ENCODE measurements around the gene TMEM263. TPM values are rescaled to one million over a fixed set of nuclear protein-coding genes. Genes with fewer than 3 reads are reported as not detected.

The TMEM263 gene
- total and polyA plus RNA-seq, 2 of the 13 experiments (the other 11 are each of a cell fraction or from before 2014, with no cell fraction given), result 25.9 to 58.6 TPM

DNA sequence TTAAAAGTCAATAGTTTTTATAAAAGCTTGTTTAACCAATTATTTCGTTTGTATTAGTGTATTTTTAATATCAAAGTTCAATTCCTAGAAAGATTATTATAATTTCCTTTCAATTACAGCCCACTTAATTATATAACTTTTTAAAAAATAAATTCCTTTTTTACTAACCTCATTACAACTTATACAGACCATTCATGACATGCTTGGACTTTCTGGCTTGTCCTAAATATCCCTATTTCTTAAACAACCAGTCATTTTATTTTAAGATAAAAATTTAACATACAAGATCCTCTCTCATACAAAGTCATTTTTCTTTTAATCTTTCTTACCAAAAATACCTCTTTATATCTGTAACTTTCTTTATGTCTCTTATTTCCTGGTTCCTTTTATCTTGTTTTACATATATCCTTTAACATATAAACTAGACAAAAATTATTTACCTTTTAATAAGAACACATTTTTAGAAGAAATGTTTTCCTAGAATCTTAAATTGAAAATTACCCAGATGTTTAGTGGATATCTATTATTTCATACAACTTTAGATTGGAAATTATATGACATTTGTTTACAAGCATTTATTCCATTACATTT, 10.4 kb upstream of the TMEM263 start:
- in situ Hi-C loops (cut with HindIII; ENCODE audit: extremely low pct_ligation_motif_present, low pct_unique_long_range_greater_than_20kb), result no loop called here
- H4K20me1 ChIP-seq (ENCODE audit: insufficient read depth, low read length), result no peaks in the 10 kb centered on the region
- TF ChIP-seq, protein P1, sequence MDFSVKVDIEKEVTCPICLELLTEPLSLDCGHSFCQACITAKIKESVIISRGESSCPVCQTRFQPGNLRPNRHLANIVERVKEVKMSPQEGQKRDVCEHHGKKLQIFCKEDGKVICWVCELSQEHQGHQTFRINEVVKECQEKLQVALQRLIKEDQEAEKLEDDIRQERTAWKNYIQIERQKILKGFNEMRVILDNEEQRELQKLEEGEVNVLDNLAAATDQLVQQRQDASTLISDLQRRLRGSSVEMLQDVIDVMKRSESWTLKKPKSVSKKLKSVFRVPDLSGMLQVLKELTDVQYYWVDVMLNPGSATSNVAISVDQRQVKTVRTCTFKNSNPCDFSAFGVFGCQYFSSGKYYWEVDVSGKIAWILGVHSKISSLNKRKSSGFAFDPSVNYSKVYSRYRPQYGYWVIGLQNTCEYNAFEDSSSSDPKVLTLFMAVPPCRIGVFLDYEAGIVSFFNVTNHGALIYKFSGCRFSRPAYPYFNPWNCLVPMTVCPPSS (IDR thresholded peaks at IDR 0.05), result no peak
- TF ChIP-seq ZEB1 (IDR thresholded peaks at IDR 0.05; ENCODE audit: insufficient replicate concordance, low read depth) (no peak), KLF16 (CRISPR knock-in tag; IDR thresholded peaks at IDR 0.05) (no peak)
- no peak overlapping the region for H3K4me3 ChIP-seq (replicated peaks in 1 of 3; ENCODE audit: insufficient read depth in 1 of 3, low read depth in 2 of 3, low read length in 3 of 3)
- no peak overlapping the region for H3K4me2 ChIP-seq (ENCODE audit: low read depth, low read length)
- DNase-seq (ENCODE audit: low spot score) (no peak), ATAC-seq (no peak), FAIRE-seq (no peak)
- peaks cover 19% of the 10 kb centered on the region for H3K9me3 ChIP-seq (ENCODE audit: low read length)
- CTCF ChIA-PET (ENCODE audit: low intra/inter-chr PET ratio, low total read pairs), result no interaction called here
- WGBS (ENCODE audit: low lambda C conversion rate), result 4% methylated on average over 1 of the region's 1 CpG
- intact Hi-C loops (cut with micrococcal nuclease; ENCODE audit: unreplicated experiment), result no loop called here
- BruUV-seq (replicated peaks), result no TSS peak
- peaks cover 0 to 6% of the 10 kb centered on the region in 2 experiments; a peak in 1 of 5 replicates for H3K27me3 ChIP-seq (ENCODE audit: control insufficient read depth in 1 of 2, insufficient read depth in 2 of 2, low read length in 2 of 2)
- POLR2A ChIA-PET, result no interaction called here
- peaks cover 12% of the 10 kb centered on the region for H3K4me1 ChIP-seq (ENCODE audit: insufficient read depth, low read length)
- no peaks in the 10 kb centered on the region for H3K36me3 ChIP-seq (replicated peaks in 1 of 2; ENCODE audit: control insufficient read depth in 1 of 2, insufficient read depth in 2 of 2, low read length in 2 of 2)
- no peak overlapping the region for H2AFZ ChIP-seq (ENCODE audit: low read length)
- no peak overlapping the region for H3K27ac ChIP-seq (ENCODE audit: extremely low read length, insufficient read depth, low read length)
- no peak overlapping the region for H3K9ac ChIP-seq (ENCODE audit: insufficient read depth, low read depth, low read length)
- no peaks in the 10 kb centered on the region for H3K79me2 ChIP-seq (ENCODE audit: insufficient read depth, low read length)

- Histone ChIP-seq H2AFZ (ENCODE audit: low read length) (no peak overlapping the region), H3K9me3 (ENCODE audit: low read length) (peaks cover 19% of the 10 kb centered on the region), H3K4me2 (ENCODE audit: low read depth, low read length) (no peak overlapping the region), H3K9ac (ENCODE audit: insufficient read depth, low read depth, low read length) (no peak overlapping the region), H3K79me2 (ENCODE audit: insufficient read depth, low read length) (no peaks in the 10 kb centered on the region), H3K27ac (ENCODE audit: extremely low read length, insufficient read depth, low read length) (no peak overlapping the region), H3K36me3 (replicated peaks in 1 of 2; ENCODE audit: control insufficient read depth in 1 of 2, insufficient read depth in 2 of 2, low read length in 2 of 2) (no peaks in the 10 kb centered on the region), H3K27me3 (ENCODE audit: control insufficient read depth in 1 of 2, insufficient read depth in 2 of 2, low read length in 2 of 2) (peaks cover 0 to 6% of the 10 kb centered on the region in 2 experiments; a peak in 1 of 5 replicates), H3K4me3 (replicated peaks in 1 of 3; ENCODE audit: insufficient read depth in 1 of 3, low read depth in 2 of 3, low read length in 3 of 3) (no peak overlapping the region), H4K20me1 (ENCODE audit: insufficient read depth, low read length) (no peaks in the 10 kb centered on the region), H3K4me1 (ENCODE audit: insufficient read depth, low read length) (peaks cover 7% of the 10 kb centered on the region; the same call in 1 of the 2 replicates)
- intact Hi-C loops (cut with micrococcal nuclease; ENCODE audit: unreplicated experiment) (no loop called here), in situ Hi-C loops (cut with HindIII; ENCODE audit: extremely low pct_ligation_motif_present, low pct_unique_long_range_greater_than_20kb) (no loop called here)
- POLR2A ChIA-PET, result no interaction called here
- no TSS peak for BruUV-seq (replicated peaks)
- DNase-seq (ENCODE audit: low spot score), result no peak
- CTCF ChIA-PET (ENCODE audit: low intra/inter-chr PET ratio, low total read pairs), result no interaction called here
- ATAC-seq, result no peak
- FAIRE-seq, result no peak
- TF ChIP-seq, protein P2, sequence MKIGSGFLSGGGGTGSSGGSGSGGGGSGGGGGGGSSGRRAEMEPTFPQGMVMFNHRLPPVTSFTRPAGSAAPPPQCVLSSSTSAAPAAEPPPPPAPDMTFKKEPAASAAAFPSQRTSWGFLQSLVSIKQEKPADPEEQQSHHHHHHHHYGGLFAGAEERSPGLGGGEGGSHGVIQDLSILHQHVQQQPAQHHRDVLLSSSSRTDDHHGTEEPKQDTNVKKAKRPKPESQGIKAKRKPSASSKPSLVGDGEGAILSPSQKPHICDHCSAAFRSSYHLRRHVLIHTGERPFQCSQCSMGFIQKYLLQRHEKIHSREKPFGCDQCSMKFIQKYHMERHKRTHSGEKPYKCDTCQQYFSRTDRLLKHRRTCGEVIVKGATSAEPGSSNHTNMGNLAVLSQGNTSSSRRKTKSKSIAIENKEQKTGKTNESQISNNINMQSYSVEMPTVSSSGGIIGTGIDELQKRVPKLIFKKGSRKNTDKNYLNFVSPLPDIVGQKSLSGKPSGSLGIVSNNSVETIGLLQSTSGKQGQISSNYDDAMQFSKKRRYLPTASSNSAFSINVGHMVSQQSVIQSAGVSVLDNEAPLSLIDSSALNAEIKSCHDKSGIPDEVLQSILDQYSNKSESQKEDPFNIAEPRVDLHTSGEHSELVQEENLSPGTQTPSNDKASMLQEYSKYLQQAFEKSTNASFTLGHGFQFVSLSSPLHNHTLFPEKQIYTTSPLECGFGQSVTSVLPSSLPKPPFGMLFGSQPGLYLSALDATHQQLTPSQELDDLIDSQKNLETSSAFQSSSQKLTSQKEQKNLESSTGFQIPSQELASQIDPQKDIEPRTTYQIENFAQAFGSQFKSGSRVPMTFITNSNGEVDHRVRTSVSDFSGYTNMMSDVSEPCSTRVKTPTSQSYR (CRISPR knock-in tag; IDR thresholded peaks at IDR 0.05; ENCODE audit: borderline replicate concordance), result no peak
Observed at GRCh38 chr12:106947461-106947860, 8.2 kb upstream of the TMEM263 start.
